AG10803 (cell line): Measurements from ENCODE around the gene NEAT1.

ENCODE experiments used
- DNase-seq: peaks from one replicate; pipeline ENCODE4 v3.0.0; 2010; ENCODE audit warnings: low read depth
- H3K4me3 ChIP-seq: 2 replicates; pipeline ENCODE4 v1.5.1; 2011; ENCODE audit warnings: mild to moderate bottlenecking, low read length, control low read depth
- CTCF ChIP-seq: conservative IDR thresholded peaks from 2 replicates; pipeline ENCODE4 v1.5.1; 2011; ENCODE audit warnings: mild to moderate bottlenecking, low read length, control low read depth, inconsistent platforms

Gene NEAT1

GRCh38 chr11:65433657-65434056, 11.1 kb downstream of the NEAT1 start:
- 0 out of 2 replicates have a peak overlapping the region, but pooled peaks have one; percentile 0 for H3K4me3 ChIP-seq
- no peak for DNase-seq
- TF ChIP-seq CTCF = no peak

DNA sequence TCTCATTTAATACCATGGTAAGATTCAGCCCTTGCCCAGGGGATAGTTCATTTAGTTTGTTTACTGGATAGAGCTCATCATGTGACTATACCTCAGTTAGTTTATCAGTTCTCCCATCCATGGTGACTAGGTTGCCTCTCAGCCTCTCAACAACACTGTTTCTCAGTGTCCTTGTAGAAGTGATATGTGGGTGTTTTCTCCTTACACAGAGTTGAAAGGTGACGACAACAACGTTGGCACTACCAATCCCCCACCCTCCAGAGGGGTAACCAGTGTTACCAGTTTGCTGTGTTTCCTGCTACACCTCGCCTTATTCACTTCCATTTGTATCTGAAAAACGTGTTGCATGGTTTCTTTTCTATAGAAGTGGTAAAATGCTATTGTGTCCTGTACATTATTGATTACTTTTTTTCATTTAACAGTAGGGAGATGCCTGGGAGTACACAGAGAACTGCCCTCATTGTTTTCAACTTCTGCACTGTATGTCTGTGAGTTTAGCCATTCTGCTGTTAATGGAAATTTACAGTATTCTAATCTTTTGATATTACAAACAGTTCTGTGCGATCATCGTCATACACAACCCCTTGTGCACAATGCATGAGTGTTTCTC, 11.6 kb downstream of the NEAT1 start:
- peak overlapping the region; percentile 0 for H3K4me3 ChIP-seq
- DNase-seq = peak; percentile 25
- TF ChIP-seq CTCF = no peak

DNA sequence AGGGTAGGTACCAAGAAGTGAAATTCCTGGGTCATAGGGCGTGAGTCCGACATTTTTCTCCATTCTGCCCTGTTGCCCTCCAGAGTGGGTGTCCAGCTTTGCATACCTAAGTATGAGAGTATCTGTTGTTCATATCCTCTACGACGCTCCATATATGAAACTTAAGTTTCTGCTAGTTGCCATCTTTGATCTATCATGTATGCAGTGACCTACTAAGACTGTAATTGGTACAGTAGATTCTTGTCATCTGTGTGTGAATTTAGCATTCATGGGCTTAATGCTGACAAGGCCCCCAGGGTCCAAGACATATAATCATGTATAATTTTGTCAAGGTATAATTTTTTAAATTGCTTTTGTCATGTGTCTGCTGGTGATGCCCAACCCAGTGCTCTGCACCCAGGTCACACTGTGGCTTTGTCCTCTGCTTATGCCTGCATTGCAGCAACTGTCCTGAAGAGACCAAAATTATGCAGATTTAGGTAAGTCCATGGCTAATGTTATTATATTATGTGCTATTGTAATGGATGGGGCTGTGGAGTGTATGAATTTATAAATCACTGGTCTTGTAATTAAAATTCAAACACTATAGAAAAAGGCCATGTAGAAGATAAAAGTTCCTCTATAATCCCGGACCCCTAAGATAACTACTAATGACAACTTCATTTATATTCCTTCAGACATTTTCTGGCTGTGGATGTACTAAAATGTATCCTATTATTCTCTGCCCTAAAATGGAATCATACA, 12.2 kb downstream of the NEAT1 start:
- peak; percentile 18 for DNase-seq
- TF ChIP-seq CTCF = no peak
- peak overlapping the region; percentile 22 for H3K4me3 ChIP-seq

DNA sequence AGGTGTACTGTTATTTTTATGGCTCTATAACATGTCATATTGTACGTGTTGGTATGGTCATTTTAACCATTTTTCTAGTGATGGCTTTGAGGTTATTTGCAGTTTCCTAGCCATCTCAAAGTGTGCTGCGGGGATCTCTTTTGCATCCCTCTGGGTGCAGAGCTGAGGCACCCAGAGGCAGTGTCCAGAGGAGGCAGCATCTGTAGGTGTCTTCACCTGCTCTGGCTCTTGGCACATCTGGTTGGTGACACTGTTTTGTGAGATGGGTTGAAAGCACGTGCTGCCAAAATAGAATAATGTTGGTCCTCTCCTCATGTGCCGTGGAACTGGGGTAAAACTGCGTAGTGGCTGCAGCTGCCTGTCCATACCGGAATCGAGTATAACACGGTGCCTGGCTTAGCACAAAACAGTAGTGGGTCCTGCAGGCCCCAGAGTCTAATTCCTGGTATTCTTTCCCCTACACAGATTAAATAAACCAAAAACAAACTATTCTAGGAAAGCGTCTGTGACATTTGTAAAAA, 12.9 kb downstream of the NEAT1 start:
- DNase-seq = peak; percentile 27
- TF ChIP-seq CTCF = peak; percentile 4; the same call in 1 of the 2 replicates

GRCh38 chr11:65435981-65436411, 13.4 kb downstream of the NEAT1 start:
- H3K4me3 ChIP-seq = peak overlapping the region; percentile 26
- peak; percentile 37 for DNase-seq
- TF ChIP-seq CTCF = no peak

More for the DNA sequence above, 12.9 kb downstream of the NEAT1 start:
- H3K4me3 ChIP-seq = peak overlapping the region; percentile 22

GRCh38 chr11:65436412-65437032, 13.9 kb downstream of the NEAT1 start:
- peak overlapping the region; percentile 26; the same call in 1 of the 2 replicates for H3K4me3 ChIP-seq
- peak; percentile 37 for DNase-seq
- TF ChIP-seq CTCF = no peak
